Stimulated activated CD8-positive, alpha-beta memory T cell treated with anti-CD3 and anti-CD28 coated beads, Interleukin-15, amount 100 ng/mL, for 24 hours (primary cell): ENCODE measurements around the gene CDK14.

Experiments used
- DNase-seq: peaks from one replicate; pipeline ENCODE4 v3.0.0-alpha.2; 2020; ENCODE audit warnings: low read depth

Gene CDK14

DNA sequence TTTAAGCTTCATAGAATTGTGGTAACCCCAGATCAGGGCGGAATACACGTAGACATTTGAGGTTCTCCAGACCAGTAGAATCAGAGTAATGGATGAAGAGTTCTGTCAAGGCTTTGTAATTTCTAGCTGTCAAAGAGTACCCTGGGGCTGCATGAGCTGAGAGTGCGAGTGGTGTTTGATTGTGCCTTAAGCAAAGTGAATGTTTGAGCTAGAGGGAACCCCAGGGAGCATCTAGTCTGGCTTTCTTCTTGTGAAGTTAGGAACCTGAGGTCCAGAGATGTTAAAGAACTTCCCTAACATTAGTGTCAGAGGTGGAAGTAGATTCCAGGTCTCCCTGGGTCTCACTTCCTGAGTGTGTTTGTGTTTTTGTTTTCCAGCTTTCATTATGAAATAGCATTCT, 455.8 kb downstream of the CDK14 start:
- no peak for DNase-seq

DNA sequence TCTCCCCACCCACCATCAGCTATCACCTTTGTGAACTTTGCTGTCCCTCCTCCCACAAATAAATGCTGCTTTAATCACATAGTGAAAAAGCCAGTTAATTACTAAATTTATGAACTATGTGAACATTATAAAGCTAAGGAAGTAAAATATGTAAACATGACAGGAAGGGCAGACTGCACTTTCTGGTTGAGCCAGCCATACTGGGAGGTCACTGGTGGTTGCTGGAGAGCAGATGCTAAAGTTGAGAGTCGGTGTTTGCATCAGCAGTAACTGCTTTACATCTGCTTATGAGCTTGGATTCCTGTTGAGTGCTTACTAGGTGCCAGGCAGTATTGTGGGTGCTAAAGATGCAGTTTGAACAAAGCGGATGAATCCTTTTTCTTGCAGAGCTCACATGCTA, 458.3 kb downstream of the CDK14 start:
- DNase-seq: no peak

DNA sequence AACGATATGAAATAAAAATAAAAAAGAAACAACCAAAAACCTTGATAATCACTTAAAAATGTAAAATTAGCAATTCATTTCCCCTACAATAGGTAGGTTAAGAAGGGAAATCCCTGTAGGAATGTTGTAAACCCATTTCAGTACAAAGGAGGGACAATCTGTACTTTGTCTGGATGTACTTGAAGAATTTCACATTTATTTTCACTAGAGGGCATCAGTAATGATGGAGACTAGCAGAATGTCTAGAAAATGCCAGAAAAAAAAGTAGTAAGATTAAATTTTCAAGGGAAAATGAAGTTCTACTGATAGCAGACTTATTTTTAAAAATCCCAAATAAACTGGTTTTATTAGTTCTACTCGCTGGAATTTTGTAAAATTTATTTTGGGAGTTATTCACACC, 459.1 kb downstream of the CDK14 start:
- DNase-seq: no peak

DNA sequence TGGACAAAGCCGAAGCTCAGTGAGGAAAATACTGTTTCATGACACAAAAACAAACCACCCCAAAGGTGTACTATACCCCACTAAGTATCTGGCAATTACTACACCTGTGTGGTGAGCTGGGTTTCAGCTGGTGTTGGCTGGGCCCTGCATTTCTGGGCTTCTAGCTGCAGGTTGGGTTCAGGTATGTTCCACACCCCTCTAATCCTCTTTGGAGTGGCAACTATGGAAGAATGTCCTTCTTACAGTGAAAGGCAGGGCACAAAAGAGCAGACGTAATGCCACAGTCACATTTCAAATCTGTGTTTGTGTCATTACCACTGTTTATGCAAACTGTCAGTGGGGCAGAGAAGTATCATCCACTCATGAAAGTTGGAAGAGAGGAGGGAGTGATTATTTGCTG, 466.6 kb downstream of the CDK14 start:
- no peak for DNase-seq

DNA sequence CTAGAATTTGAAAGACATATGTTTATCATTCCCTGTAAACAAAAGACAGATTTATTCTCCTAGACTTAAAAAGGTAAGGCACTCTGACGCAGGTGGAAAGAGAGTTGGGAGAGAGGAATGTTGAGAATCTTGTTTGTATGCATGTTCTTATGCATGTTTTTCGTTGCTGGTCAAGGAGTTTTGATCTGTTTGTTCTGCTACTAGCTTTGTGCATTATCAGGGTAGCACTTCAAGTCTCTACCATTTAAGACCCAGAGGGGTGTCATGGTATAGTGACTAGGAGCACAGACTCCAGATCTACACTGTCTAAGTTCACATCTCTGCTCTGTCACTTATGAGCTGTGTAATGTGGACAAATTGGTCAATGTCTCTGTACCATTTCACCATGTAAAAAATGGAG, 467.9 kb downstream of the CDK14 start:
- DNase-seq: no peak

DNA sequence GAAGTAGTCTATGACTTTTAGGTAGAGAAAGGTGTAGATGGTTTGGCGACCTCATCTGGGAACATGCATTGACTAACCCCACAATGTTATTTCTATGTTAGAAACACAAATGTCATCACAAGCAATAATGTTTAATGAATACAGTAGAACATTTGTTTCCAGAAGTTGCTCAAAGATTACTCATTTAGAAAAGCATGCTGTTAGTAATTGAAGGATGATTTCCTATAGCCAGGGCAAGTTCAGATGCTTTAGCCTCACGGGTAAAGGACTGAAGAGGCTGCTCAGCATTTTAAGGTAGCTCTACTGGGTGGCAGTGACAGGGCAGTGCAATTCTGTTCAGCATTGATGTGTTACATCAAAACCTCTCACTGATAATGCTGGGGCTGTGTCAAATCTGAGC, 468.8 kb downstream of the CDK14 start:
- no peak for DNase-seq

DNA sequence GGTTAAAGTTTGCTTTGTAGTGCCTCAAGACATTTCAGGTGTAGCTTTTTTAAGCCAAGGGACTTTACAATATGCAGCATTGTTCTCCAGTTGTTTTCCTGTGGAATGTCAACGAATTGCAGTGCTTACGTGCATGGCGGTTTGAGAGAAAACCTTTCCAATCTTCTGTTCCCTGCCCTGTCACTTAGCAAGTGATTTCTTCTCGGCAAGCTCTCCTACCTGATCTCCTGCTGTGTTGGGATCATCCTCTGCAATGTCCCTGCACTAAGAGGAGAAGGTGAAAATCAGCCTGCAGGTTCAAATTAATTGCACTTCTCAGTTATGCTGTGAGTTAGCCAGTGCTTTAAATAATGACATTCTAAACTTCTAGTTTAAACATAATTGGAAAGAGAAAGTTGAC, 470.5 kb downstream of the CDK14 start:
- no peak for DNase-seq

DNA sequence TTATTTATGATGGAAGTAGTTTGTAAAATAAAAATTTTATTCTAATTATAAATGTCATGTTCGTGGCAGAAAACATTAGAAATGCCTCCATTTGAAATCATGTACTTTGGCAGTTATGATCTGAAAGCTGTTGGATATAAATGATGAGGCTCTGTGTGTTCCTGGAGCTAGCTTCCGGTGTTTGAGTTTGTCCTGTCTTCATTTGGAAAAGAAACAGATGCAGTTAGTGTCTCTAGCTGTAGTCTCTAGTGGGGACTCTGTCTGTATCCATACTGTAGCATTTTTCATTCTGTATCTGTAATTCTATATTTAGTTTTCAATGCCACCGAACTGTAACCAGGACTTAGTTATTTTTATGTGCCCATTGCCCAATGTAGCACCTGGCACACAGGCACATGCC, 471.1 kb downstream of the CDK14 start:
- DNase-seq: no peak

DNA sequence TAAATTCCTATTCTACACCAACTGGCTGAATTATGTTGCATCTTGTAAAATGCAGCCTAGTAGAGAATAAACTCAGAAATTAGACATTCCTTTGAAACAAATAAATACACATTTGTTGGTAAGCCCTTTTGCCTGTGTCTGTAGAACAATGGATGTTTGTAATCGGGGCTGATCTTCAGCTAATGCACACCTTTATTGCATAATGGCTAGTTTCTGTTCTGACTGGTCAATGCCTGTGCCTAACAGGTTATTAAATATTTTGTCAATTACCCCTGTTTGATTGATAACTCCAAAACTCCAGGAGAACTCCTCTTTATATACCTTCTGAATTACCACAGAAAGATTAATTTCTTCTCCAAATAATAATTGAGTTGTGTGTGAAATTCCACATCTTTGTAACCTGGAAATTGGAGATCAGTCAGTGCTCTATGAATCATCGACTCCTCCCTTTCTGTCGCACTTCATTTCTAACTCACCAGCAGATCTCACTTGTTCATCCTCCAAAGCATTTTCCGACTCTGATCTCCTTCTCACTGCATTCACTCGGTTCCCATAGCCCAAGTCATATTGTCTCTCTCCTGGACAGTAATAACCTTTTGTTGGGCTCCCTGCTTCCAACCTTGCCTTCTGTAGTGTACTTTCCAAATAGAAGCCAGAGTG, 472.1 kb downstream of the CDK14 start:
- no peak for DNase-seq

DNA sequence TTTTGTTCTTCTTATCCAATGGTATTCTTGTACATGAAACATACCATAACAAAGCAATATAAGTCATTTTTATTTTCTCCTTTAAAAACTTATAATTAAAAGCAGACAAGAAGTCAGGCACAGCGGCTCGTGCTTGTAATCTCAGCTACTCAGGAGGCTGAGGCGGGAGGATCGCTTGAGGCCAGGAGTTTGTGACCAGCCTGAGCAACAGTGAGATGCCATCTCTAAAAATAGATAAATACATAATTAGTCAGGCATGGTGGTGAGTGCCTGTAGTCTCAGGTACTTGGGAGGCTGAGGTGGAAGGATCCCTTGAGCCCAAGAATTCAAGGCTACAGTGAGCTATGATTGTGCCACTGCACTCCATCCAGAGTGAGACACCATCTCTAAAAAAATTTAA, 473.0 kb downstream of the CDK14 start:
- DNase-seq: no peak

DNA sequence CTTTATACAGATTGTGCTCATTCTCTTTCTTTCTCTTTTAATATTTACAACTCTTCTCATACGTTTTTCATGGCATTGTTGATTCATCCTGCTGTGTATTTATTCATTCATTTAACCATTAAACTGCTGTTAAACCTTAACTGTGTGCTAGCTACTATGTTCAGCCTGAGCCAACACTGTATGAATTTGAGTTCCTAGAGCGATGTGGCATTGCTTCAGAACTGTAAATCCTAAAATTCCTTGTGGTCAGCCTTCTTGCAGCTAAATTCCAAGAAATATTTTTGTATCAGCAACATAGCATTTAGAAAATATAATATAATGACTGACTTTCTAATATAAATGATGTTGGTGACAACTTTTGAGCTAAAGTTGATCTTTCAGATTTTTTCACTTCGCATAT, 483.4 kb downstream of the CDK14 start:
- DNase-seq: no peak

DNA sequence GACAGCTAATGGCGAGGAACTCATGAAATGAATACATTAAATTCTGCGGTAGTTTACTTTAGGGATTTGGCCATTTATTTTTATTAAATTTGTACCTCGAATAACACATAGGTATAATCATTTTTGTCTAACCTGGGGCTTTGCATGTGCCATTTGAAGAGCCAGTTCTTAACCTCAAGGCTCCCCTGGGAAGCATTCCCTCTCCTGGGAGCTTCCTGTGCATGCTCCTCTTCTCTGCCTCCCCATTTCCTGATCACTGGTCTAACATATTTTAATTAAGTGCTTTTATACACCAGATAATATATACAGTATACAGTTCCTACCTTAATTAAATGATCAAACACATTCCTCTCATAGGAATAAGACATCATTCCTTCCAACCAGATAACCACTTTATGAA, 484.2 kb downstream of the CDK14 start:
- no peak for DNase-seq

DNA sequence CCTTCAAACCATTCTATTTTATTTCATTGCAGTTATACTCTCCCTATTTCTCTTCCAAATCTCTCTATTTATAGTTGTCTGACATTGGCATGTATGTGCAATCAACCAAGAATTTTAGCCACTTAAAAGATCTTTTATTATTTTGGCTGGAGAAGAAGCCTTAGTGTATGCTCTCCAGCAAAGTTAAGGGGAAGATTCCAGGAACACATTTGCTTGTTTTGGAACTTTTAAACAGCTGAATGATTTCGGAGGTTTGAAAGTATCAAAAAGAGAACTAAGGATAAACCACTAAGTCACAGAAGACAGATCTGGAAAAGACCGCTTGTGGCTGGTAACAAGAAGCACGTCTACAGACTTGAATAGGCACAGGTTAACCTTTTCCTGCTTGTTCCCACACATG, 485.9 kb downstream of the CDK14 start:
- DNase-seq: no peak

DNA sequence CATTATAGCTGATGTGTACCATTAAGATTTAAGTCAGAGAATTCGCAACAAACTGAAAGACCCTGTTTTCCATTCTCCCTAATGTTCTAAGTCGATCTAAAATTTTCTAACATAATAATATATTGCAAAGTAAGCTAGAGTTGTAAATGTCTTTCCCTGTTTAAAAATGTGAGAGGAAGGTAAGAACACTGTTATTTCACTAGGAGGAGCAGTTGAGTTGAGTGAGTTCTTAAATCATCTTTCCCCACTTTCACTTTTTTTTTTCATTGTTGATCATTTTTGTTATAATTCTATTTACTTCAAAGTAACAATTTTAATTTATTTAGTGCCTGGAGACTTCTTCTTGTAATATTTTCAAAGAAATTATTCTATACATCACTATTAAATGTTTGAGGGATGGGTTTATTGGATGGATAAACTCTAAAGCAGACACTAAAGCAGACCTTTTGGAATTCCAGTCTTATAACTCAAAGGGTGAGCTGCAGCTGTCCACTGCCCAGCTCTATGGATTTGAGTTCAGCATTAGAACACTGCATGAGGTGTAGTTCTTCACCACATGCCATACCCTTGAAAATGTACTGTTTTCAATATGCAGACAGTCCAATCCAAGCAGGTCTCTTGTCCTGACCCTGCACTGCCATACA, 486.9 kb downstream of the CDK14 start:
- DNase-seq: no peak

DNA sequence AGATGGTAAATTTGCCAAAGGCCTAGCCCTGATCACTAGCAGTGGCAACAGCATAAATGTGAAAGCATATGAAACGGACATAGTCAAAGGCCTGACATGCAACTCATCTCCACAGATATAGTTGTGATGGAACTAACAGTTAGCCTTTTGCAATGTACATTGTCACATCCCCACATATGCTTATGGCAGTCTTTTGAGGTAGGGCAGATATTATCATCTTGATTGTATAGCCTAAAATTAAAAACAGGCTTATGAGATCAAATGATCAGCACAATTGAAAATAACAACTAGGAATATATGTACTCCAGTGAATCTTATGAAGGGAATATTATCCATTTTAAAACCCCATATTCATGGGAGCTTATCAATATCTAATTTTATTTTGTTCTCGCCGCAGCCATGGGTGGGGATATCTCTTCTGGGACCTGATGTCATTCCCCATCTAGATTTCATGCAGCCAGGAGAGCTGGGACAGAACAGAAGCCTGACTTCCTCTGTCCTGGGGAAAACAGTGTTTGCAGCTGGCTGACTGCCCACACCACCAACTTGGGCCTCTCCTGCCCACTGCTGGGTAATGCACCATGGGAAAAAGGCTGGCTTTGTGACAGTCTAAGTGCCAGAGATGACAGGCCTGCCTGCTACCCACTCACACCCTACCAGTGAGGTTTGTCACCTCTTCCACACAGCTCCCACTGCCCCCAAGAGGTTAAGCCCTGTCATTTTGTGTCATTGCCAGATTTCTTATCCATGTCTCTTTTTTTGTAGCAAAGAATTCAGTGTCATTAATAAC, 487.9 kb downstream of the CDK14 start:
- DNase-seq: no peak

DNA sequence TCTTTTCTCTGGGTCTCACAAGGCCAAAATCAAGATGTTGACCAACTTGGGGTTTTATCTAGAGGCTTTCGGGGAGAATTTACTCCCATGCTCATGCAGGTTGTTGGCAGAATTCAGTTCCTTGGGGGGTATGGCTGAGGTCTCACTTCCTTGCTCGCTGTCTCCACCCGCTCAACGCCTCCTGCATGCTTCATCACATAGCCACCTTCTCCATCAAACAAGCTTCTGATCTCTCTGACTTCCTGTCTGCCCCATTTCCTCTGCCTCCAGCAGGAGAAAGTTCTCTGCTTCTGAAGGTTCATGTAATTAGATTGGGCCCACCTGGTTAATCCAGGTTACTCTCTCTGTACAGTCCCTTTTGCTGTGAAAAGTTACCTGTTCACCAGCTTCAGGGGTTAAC, 489.1 kb downstream of the CDK14 start:
- no peak for DNase-seq

DNA sequence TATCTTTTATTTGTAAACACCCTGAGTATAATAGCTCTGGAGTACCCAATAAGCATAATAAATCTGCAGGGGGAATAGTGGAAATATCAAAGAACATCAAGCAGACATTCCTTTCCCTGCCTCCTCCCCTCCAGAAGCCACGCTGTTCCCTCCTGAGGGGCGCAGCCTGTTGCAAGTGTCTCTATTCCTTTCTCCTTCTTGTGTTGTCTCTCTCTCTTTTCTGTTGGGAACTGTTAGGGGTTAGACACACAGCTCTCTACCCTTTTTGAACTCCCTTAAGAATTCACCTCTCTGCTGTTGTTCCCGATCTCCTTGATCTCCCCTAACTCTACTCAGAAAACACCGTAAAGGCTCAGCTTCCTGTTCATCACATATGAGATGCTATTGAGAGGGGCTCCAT, 490.1 kb downstream of the CDK14 start:
- DNase-seq: no peak

DNA sequence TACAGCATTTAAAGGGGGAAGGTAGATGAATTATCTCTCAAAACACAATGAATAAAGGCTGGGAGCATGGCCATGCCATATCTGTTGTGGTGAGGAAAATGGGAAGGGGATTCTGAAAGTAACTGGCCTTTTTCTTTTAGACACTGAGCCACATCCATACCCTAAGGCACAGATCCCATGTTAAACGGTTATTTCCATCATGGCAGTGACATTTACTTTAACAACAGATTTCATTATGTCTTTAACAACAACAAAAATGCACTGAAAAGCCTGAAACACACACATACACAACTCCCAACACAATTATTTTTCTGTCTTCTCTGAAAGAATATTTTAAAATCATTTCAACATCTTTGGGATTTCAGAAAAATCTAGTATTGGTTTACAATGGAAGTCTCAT, 492.0 kb downstream of the CDK14 start:
- DNase-seq: no peak

DNA sequence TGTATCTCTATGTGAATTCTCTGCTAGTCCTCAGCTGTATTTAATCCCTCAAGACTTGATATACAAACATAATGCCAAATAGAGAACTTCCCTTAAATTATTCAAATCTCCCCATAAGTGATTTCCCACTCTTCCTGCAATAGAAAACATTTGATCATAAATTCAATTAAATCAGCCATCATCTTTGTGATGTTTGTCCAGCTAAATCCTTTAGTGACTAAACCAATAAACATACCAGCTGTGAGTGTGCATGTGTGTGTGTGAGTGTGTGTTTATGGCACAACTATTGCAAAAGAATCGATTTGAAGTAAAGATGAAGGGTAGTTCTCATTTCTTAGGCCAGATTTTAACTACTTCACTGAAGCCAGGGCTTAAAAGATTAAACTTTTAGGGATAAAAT, 492.6 kb downstream of the CDK14 start:
- DNase-seq: no peak

DNA sequence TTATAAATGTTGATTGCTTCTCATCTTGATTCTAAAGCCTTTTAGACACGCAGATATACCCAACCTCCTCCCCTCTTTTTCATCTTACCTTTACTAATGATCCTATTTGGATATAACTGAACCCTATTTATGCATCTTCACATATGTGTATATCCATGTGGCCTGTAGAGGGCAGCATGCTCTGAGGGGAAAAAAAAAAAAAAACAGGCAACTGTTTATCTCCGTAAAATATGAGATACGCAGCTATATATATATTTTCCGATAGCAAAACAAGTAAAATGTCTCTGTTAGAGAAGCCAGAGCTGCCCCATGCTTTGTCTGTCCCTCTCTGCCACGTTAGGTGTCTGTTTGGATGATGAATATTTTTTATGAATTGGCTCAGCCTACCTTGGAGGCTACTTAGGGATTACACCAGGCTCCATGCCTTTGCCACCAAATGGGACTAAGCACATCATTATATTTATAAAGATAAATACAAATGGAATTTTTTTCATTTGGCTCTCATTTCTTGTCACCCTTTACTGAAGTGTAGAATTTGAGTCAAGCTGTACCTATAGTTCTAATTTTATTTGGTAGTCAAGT, 493.4 kb downstream of the CDK14 start:
- DNase-seq: no peak

DNA sequence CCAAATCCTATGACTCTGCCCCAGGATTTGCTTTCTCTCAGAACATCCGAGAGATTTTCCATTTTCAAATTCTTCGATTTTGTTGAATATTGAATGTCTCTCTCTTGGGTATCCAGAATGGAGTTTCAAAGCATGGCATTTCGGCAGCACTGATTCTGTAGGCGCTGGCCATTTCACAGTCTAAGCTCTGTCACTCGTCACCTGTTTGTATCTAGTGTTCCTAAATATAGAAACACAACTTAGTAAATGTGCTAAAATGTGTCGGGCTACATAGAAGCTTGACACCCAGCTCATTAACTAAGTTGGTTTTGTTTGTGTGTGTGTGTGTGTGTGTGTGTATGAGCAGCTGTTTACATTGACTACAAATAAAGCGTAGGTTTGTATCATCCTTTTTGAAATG, 494.6 kb downstream of the CDK14 start:
- DNase-seq: no peak

DNA sequence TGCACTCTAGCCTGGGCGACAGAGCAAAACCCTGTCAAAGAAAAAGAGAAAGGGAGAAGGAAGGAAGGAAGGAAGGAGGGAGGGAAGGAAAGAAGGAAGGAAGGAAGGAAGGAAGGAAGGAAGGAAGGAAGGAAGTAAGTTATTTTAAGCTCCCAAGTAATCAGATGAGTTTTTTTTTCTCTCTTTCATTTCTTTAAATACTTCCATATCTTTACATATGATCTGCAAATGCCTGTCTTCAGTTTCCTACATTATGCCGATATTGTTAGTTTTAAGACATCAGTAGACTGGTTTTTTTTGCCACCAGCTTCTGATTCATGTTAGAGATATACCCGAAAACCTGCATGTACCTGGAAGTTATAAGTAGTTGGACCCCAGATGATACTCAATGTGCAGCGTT, 495.5 kb downstream of the CDK14 start:
- DNase-seq: no peak

DNA sequence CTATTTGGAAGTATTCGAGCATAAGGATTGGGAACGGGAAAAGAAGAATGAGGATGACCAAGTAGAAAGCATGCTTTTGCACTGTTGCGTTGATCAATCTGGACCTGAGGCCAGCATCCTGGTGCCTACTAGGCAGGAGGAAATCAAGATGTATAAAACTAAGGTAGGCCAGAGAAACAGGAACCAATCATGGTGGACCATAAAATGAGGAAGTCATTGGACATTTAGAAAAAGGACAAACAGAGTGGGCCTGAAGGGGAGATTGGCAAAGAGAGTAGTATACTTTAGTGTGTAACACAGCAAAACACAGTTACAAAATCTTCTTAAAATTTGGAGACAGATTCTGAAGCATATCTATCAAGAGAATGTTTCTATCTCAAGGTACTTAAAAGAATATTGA, 497.1 kb downstream of the CDK14 start:
- no peak for DNase-seq
